ENCODE measurements around the gene DIS3L2.

Gene DIS3L2

GRCh38 chr2:232339121-232340081 is 377.9 kb downstream of the DIS3L2 start:
- no peak for DNase-seq

- DNase-seq: no peak
Measured at GRCh38 chr2:232340171-232340935, 378.8 kb downstream of the DIS3L2 start.

GRCh38 chr2:232341061-232341738 is 379.7 kb downstream of the DIS3L2 start:
- no peak for DNase-seq

GRCh38 chr2:232341739-232342126 is 380.2 kb downstream of the DIS3L2 start:
- DNase-seq: no peak

GRCh38 chr2:232342635-232343565 is 381.4 kb downstream of the DIS3L2 start:
- no peak for DNase-seq

- DNase-seq: no peak
Measured at GRCh38 chr2:232343821-232344220, 382.3 kb downstream of the DIS3L2 start.

GRCh38 chr2:232345251-232345650 is 383.7 kb downstream of the DIS3L2 start:
- DNase-seq: no peak

- no peak for DNase-seq
Measured at GRCh38 chr2:232347369-232347768, 385.9 kb downstream of the DIS3L2 start.

- no peak for DNase-seq
Measured at GRCh38 chr2:232348936-232349335, 387.4 kb downstream of the DIS3L2 start.

- no peak for DNase-seq
Measured at GRCh38 chr2:232349546-232349945, 388.0 kb downstream of the DIS3L2 start.

- no peak for DNase-seq
Measured at GRCh38 chr2:232349946-232350635, 388.6 kb downstream of the DIS3L2 start.

GRCh38 chr2:232350804-232351685 is 389.5 kb downstream of the DIS3L2 start:
- DNase-seq: no peak

- DNase-seq: no peak
Measured at GRCh38 chr2:232351686-232352510, 390.4 kb downstream of the DIS3L2 start.

GRCh38 chr2:232352511-232353091 is 391.1 kb downstream of the DIS3L2 start:
- DNase-seq: no peak

- no peak for DNase-seq
Measured at GRCh38 chr2:232353096-232353495, 391.6 kb downstream of the DIS3L2 start.

GRCh38 chr2:232353660-232354059 is 392.1 kb downstream of the DIS3L2 start:
- DNase-seq: no peak

- no peak for DNase-seq
Measured at GRCh38 chr2:232354069-232354468, 392.6 kb downstream of the DIS3L2 start.

GRCh38 chr2:232361646-232362045 is 400.1 kb downstream of the DIS3L2 start:
- no peak for DNase-seq

All from femur (tissue), 1 donor.